ENCODE results near the gene UQCRQ. TPM values are rescaled to one million over a fixed set of nuclear protein-coding genes. Genes with fewer than 3 reads are reported as not detected.

UQCRQ gene
- 371 and 387 TPM in 2 replicates for total RNA-seq
- long read RNA-seq, transcript UQCRQ-203 (3 exons, 839 nt): major isoform, 68 of 107 reads
- long read RNA-seq, transcript UQCRQ-206 (2 exons, 874 nt): minor isoform, 8 of 107 reads
- long read RNA-seq, partial matches to known transcripts: 21 of 107 reads
- long read RNA-seq, other reads (novel, unspliced or antisense): 0 of 107 reads

DNA sequence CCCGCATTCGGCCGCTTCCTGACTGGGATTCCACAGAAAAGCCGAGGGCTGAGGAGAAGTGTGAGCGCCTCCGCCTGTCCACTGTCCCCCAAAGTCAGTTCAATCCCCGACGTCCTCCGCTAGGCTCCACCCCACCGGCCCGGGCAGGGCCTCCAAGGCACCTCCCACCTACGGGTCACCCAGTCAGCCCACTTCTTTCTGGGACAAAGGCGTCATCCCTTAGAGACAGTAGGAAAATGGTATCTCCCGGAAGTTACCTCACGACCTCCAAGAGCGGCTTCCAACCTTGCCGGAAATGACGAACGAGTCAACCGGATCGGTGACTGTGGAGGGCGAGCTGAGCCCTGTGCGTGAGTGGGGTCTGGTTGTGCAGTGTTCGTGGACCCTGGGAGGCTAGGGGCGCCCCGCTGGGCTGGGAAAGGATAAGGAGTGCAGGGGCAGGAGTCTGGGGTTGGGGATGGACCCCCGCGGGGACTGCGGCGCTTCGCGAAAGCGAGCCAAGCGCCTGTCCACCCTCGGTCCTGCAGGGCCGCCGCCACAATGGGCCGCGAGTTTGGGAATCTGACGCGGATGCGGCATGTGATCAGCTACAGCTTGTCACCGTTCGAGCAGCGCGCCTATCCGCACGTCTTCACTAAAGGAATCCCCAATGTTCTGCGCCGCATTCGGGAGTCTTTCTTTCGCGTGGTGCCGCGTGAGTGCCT lies at the start of gene UQCRQ, which contains the start of gene GDF9:
Gene UQCRQ, plus strand, starts transcription at position 301 of the 704 bp plus-strand sequence. Its CDS starts 240 bp downstream, at position 541.
Gene GDF9, minus strand, starts transcription at position 128 of the 704 bp plus-strand sequence. CDS start 1,936 bp downstream, outside the sequence.
- peak within 1 kb of the TSS; percentile 94 for H3K4me3 Mint-ChIP-seq (ENCODE audit: unreplicated experiment)
- H3K27ac Mint-ChIP-seq (ENCODE audit: unreplicated experiment): peak within 1 kb of the TSS; percentile 97
- H3K9me3 Mint-ChIP-seq (ENCODE audit: unreplicated experiment): no peaks in the 10 kb centered on the region
- H3K4me1 Mint-ChIP-seq (ENCODE audit: unreplicated experiment): peaks cover 23% of the 10 kb centered on the region
- peaks cover 10% of the 10 kb centered on the region for H3K36me3 Mint-ChIP-seq (ENCODE audit: unreplicated experiment)
- peaks cover 6% of the 10 kb centered on the region for H3K27me3 Mint-ChIP-seq (ENCODE audit: unreplicated experiment)
- TF ChIP-seq, protein P1, sequence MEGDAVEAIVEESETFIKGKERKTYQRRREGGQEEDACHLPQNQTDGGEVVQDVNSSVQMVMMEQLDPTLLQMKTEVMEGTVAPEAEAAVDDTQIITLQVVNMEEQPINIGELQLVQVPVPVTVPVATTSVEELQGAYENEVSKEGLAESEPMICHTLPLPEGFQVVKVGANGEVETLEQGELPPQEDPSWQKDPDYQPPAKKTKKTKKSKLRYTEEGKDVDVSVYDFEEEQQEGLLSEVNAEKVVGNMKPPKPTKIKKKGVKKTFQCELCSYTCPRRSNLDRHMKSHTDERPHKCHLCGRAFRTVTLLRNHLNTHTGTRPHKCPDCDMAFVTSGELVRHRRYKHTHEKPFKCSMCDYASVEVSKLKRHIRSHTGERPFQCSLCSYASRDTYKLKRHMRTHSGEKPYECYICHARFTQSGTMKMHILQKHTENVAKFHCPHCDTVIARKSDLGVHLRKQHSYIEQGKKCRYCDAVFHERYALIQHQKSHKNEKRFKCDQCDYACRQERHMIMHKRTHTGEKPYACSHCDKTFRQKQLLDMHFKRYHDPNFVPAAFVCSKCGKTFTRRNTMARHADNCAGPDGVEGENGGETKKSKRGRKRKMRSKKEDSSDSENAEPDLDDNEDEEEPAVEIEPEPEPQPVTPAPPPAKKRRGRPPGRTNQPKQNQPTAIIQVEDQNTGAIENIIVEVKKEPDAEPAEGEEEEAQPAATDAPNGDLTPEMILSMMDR (IDR thresholded peaks at IDR 0.05): peak; percentile 39
- peak; percentile 96 for DNase-seq (ENCODE audit: extremely low spot score, unreplicated experiment)

DNA sequence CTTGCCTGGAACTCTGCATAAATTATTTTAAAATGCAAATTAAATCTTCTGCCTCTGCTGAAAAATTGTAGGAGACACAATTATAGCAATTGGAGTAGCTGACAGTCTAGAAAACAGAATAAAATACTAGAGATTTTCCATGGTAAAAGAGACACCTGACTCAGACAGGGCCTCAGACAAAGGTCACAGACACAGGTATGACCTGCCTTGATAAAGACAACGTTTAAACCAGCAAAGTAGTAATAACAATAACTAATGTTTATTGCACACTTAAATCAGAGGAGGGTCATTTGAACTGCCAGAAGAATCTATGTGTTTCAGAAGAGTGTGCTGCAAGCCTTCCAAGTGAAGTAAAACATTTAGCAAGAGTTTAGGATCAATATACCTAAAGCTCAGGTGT lies 49.4 kb upstream of the UQCRQ start:
- H3K9me3 Mint-ChIP-seq (ENCODE audit: unreplicated experiment): no peaks in the 10 kb centered on the region
- H3K27me3 Mint-ChIP-seq (ENCODE audit: unreplicated experiment): peaks cover 11% of the 10 kb centered on the region
- DNase-seq (ENCODE audit: extremely low spot score, unreplicated experiment): no peak
- no peak overlapping the region for H3K27ac Mint-ChIP-seq (ENCODE audit: unreplicated experiment)
- peaks cover 24% of the 10 kb centered on the region for H3K4me1 Mint-ChIP-seq (ENCODE audit: unreplicated experiment)
- no peak overlapping the region for H3K4me3 Mint-ChIP-seq (ENCODE audit: unreplicated experiment)
- no peaks in the 10 kb centered on the region for H3K36me3 Mint-ChIP-seq (ENCODE audit: unreplicated experiment)
- TF ChIP-seq, protein P1 (IDR thresholded peaks at IDR 0.05): no peak

DNA sequence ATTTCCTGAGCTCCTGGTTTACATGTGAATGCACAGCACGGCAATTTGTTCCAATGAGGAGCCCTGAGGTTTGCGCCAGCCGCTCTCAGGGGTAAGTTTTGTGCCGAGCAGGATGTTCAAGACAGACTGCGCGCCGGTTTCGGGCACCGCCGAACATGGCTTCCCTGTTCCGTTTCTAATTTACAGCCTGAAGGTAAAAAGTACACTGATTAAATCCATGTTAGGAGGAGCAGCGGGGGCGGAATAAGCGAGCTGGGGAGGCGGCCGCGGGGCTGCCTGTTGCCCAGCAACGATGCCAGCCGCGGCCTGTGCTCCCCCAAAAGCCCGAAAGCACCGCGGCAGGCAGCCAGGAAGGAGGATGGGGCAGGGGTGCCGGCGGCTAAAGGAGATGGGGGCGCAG lies 47.0 kb upstream of the UQCRQ start:
- H3K27me3 Mint-ChIP-seq (ENCODE audit: unreplicated experiment): no peaks in the 10 kb centered on the region
- peaks cover 16% of the 10 kb centered on the region for H3K4me1 Mint-ChIP-seq (ENCODE audit: unreplicated experiment)
- H3K36me3 Mint-ChIP-seq (ENCODE audit: unreplicated experiment): no peaks in the 10 kb centered on the region
- no peak for DNase-seq (ENCODE audit: extremely low spot score, unreplicated experiment)
- H3K27ac Mint-ChIP-seq (ENCODE audit: unreplicated experiment): no peak overlapping the region
- H3K4me3 Mint-ChIP-seq (ENCODE audit: unreplicated experiment): no peak overlapping the region
- no peaks in the 10 kb centered on the region for H3K9me3 Mint-ChIP-seq (ENCODE audit: unreplicated experiment)
- TF ChIP-seq, protein P1 (IDR thresholded peaks at IDR 0.05): no peak

DNA sequence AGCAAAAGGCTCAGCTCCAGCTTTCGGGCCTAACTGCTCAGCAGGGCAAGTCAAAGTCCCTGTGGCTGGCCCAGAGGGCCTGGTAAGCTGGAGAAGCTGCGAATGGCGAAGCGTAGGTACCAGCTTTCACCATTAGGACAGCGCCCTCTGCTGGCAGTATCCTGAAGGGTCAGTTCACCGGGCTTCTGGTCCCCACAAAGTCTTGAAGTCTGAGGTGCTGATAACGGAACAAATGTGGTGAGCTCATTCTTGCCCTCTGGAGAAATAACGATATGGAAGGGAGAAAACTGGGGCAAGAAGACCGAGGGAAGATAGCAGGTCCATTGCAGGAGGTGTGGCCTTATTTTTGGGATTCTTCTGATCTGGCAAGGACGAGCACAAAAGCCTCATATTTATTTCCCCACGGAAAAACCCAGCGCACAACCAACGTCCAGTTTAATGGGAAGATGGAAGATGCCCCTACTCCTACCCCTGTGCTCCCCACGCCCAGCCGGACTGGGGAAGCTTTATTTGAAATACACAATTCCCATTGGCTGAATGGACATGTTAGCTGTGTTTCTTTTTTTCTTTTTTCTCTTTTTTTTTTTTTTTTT lies 46.2 kb upstream of the UQCRQ start:
- Mint-ChIP-seq H3K4me3 (ENCODE audit: unreplicated experiment) (no peak overlapping the region), H3K36me3 (ENCODE audit: unreplicated experiment) (no peaks in the 10 kb centered on the region), H3K9me3 (ENCODE audit: unreplicated experiment) (no peaks in the 10 kb centered on the region), H3K27me3 (ENCODE audit: unreplicated experiment) (no peaks in the 10 kb centered on the region), H3K4me1 (ENCODE audit: unreplicated experiment) (peaks cover 13% of the 10 kb centered on the region), H3K27ac (ENCODE audit: unreplicated experiment) (no peak overlapping the region)
- peak; percentile 93 for DNase-seq (ENCODE audit: extremely low spot score, unreplicated experiment)
- TF ChIP-seq, protein P1 (IDR thresholded peaks at IDR 0.05): peak; percentile 92

DNA sequence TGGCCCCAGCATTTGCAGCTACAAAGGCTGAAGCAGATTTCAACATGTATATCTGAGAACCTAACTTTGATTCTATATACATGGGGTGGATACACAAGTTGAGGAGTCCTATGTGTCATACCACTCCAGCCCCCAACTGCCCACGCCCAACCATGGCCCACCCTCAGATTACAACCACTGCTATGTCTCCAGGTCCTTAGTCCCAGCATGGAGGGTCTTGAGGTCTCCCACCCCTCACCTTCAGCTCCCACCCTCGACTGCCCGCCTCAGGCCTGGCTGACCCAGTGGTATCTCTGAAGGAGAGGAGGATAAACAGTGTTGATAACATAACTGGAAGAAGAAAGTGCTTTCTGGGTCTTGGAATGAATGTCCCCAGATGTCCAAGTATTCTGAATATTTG lies 45.1 kb upstream of the UQCRQ start:
- TF ChIP-seq, protein P1 (IDR thresholded peaks at IDR 0.05): no peak
- Mint-ChIP-seq H3K4me3 (ENCODE audit: unreplicated experiment) (no peak overlapping the region), H3K36me3 (ENCODE audit: unreplicated experiment) (no peaks in the 10 kb centered on the region), H3K27ac (ENCODE audit: unreplicated experiment) (no peak overlapping the region), H3K9me3 (ENCODE audit: unreplicated experiment) (no peaks in the 10 kb centered on the region), H3K4me1 (ENCODE audit: unreplicated experiment) (peaks cover 10% of the 10 kb centered on the region), H3K27me3 (ENCODE audit: unreplicated experiment) (no peaks in the 10 kb centered on the region)
- DNase-seq (ENCODE audit: extremely low spot score, unreplicated experiment): no peak

Data from osteocyte (in vitro differentiated cells).